SK-N-MC (cell line): ENCODE results near the gene SLC5A11.

Experiments
- FOXP2 ChIP-seq: optimal IDR thresholded peaks from 2 replicates; pipeline ENCODE3; 2011; ENCODE audit warnings: mild to moderate bottlenecking, moderate library complexity; ENCODE audit not compliant: insufficient read depth; ENCODE audit errors: extremely low read length, control extremely low read depth
- POLR2AphosphoS5 ChIP-seq: IDR thresholded peaks from 2 replicates; pipeline ENCODE4 v1.6.1; 2012; ENCODE audit warnings: mild to moderate bottlenecking, low read depth, low read length, borderline replicate concordance

DNA sequence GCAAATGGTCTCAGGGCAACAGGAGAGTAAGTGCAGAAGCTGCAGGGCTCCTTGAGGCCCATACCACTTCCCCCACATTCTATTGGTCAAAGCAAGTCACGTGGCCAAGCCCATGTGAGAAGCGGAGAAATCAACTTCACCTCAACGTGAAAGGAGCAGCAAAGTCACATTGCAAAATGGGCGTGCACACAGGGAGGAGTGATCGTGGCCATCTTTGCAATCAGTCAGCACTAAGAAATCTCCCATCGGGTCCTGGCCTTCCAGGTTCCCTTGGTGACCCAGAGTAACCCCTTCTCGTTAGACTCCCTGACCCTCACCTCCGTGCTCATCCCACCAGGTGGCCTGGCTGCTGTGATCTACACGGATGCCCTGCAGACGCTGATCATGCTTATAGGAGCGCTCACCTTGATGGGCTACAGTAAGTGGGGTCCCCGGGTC lies 38.0 kb downstream of the SLC5A11 start:
- TF ChIP-seq FOXP2 (no peak), POLR2AphosphoS5 (no peak)
